Smooth muscle cell (in vitro differentiated cells): ENCODE data around the gene MAP3K7CL. TPM values are rescaled to one million over a fixed set of nuclear protein-coding genes. Genes with fewer than 3 reads are reported as not detected.

ENCODE experiments used
- DNase-seq: peaks from one replicate; lab custom pipeline; 2025; ENCODE audit not compliant: unreplicated experiment; lab: John Stamatoyannopoulos, UW
- H2AFZ ChIP-seq: fragments of 200-600 bp; sonication (generic); 2 replicates; pipeline ENCODE4 v1.6.0; 2016; ENCODE audit warnings: antibody characterized with exemption, low read depth, mild to moderate bottlenecking
- H3F3A ChIP-seq: fragments of 200-600 bp; sonication (generic); 2 replicates; pipeline ENCODE4 v1.6.0; 2017; ENCODE audit warnings: antibody characterized with exemption, low read depth
- H3K27ac ChIP-seq: fragments of 200-600 bp; sonication (generic); 2 replicates; pipeline ENCODE4 v1.5.1; 2016; ENCODE audit warnings: low read depth, mild to moderate bottlenecking
- H3K27me3 ChIP-seq: fragments of 200-600 bp; sonication (generic); 2 replicates; pipeline ENCODE4 v1.6.1; 2016; ENCODE audit warnings: low read depth, mild to moderate bottlenecking
- H3K36me3 ChIP-seq: fragments of 200-600 bp; sonication (generic); 2 replicates; pipeline ENCODE4 v1.5.1; 2016; ENCODE audit warnings: low read depth
- H3K4me1 ChIP-seq: fragments of 200-600 bp; sonication (generic); 2 replicates; pipeline ENCODE4 v1.5.1; 2016; ENCODE audit warnings: low read depth
- H3K4me2 ChIP-seq: fragments of 200-600 bp; sonication (generic); 2 replicates; pipeline ENCODE4 v1.6.0; 2016; ENCODE audit warnings: mild to moderate bottlenecking
- H3K4me3 ChIP-seq: fragments of 200-600 bp; sonication (generic); 2 replicates; pipeline ENCODE4 v1.5.1; 2016; ENCODE audit warnings: mild to moderate bottlenecking
- H3K79me2 ChIP-seq: fragments of 200-600 bp; sonication (generic); 2 replicates; pipeline ENCODE4 v1.6.0; 2016; ENCODE audit warnings: low read depth, mild to moderate bottlenecking
- H3K9ac ChIP-seq: fragments of 200-600 bp; sonication (generic); 2 replicates; pipeline ENCODE4 v1.6.0; 2016; ENCODE audit warnings: low read depth
- H3K9me3 ChIP-seq: fragments of 200-600 bp; sonication (generic); replicated peaks from 2 replicates; pipeline ENCODE4 v1.5.1; 2016; ENCODE audit warnings: low read depth
- H4K20me1 ChIP-seq: fragments of 200-600 bp; sonication (generic); 2 replicates; pipeline ENCODE4 v1.6.0; 2016; ENCODE audit warnings: low read depth
- WGBS: methylation state at CpG from one replicate; pipeline ENCODE4 v1.1.7; 2016; ENCODE audit warnings: low lambda C conversion rate; 5-methylcytosine and 5-hydroxymethylcytosine counted together
- polyA plus RNA-seq: library from polyadenylated mRNA; unstranded; fragments of >200 nt; fragmentation: Nextera tagmentation; extraction: Ambion mirVana; gene quantifications from 2 replicates; pipeline ENCODE4 v1.2.1, GENCODE V29; 2016
- total RNA-seq: library from RNA; depleted of rRNA; stranded (reverse); fragments of >200 nt; gene quantifications from 2 replicates; pipeline ENCODE4 v1.2.3, GENCODE V29; 2014
- TF ChIP-seq, protein P1 (sequence below): fragments of 200-600 bp; sonication (generic); IDR thresholded peaks from 2 replicates; pipeline ENCODE4 v1.5.1; 2017; ENCODE audit warnings: borderline replicate concordance, mild to moderate bottlenecking, antibody characterized with exemption; ENCODE audit not compliant: insufficient read depth, poor library complexity, severe bottlenecking

MAP3K7CL gene
- total and polyA plus RNA-seq, 2 experiments from 2014 or later = 1.3 to 3.7 TPM

- Histone ChIP-seq H3K4me2 (no peak overlapping the region), H3K4me1 (peaks cover 6% of the 10 kb centered on the region), H3K4me3 (no peak overlapping the region), H2AFZ (no peak overlapping the region), H3K27me3 (no peaks in the 10 kb centered on the region), H3K27ac (no peak overlapping the region), H3K9me3 (no peaks in the 10 kb centered on the region), H3K36me3 (no peaks in the 10 kb centered on the region), H4K20me1 (no peaks in the 10 kb centered on the region), H3F3A (no peaks in the 10 kb centered on the region), H3K79me2 (no peaks in the 10 kb centered on the region), H3K9ac (no peak overlapping the region)
- TF ChIP-seq, protein P1, sequence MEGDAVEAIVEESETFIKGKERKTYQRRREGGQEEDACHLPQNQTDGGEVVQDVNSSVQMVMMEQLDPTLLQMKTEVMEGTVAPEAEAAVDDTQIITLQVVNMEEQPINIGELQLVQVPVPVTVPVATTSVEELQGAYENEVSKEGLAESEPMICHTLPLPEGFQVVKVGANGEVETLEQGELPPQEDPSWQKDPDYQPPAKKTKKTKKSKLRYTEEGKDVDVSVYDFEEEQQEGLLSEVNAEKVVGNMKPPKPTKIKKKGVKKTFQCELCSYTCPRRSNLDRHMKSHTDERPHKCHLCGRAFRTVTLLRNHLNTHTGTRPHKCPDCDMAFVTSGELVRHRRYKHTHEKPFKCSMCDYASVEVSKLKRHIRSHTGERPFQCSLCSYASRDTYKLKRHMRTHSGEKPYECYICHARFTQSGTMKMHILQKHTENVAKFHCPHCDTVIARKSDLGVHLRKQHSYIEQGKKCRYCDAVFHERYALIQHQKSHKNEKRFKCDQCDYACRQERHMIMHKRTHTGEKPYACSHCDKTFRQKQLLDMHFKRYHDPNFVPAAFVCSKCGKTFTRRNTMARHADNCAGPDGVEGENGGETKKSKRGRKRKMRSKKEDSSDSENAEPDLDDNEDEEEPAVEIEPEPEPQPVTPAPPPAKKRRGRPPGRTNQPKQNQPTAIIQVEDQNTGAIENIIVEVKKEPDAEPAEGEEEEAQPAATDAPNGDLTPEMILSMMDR = no peak
- WGBS = 48% methylated on average over 5 of the region's 5 CpGs
- no peak for DNase-seq
Measured at GRCh38 chr21:29114765-29115500, 15.5 kb upstream of the MAP3K7CL start.

- Histone ChIP-seq H3K79me2 (no peaks in the 10 kb centered on the region), H3K4me3 (no peak overlapping the region), H3K27ac (no peak overlapping the region), H3K9me3 (no peaks in the 10 kb centered on the region), H3K9ac (no peak overlapping the region), H2AFZ (no peak overlapping the region), H3K27me3 (no peaks in the 10 kb centered on the region), H4K20me1 (no peaks in the 10 kb centered on the region), H3K4me1 (peaks cover 6% of the 10 kb centered on the region), H3K4me2 (no peak overlapping the region), H3K36me3 (no peaks in the 10 kb centered on the region), H3F3A (no peaks in the 10 kb centered on the region)
- TF ChIP-seq, protein P1 = no peak
- DNase-seq = no peak
- 69% methylated on average over 8 of the region's 8 CpGs for WGBS
Measured at GRCh38 chr21:29115899-29116298, 14.5 kb upstream of the MAP3K7CL start.

GRCh38 chr21:29117372-29117955, 13.0 kb upstream of the MAP3K7CL start:
- Histone ChIP-seq H3K36me3 (no peaks in the 10 kb centered on the region), H3K9me3 (no peaks in the 10 kb centered on the region), H3K4me2 (no peak overlapping the region), H3K27me3 (no peaks in the 10 kb centered on the region), H3F3A (no peaks in the 10 kb centered on the region), H2AFZ (no peak overlapping the region), H3K4me3 (no peak overlapping the region), H4K20me1 (no peaks in the 10 kb centered on the region), H3K27ac (no peak overlapping the region), H3K4me1 (peaks cover 6% of the 10 kb centered on the region), H3K79me2 (no peaks in the 10 kb centered on the region), H3K9ac (no peak overlapping the region)
- no peak for DNase-seq
- WGBS = 74% methylated on average over 3 of the region's 3 CpGs
- TF ChIP-seq, protein P1 = no peak

GRCh38 chr21:29121759-29122158, 8.7 kb upstream of the MAP3K7CL start:
- WGBS = 94% methylated on average over 1 of the region's 1 CpG
- Histone ChIP-seq H3K9ac (no peak overlapping the region), H3K79me2 (no peaks in the 10 kb centered on the region), H3K4me1 (no peaks in the 10 kb centered on the region), H3K4me2 (no peak overlapping the region), H3K27ac (no peak overlapping the region), H3K27me3 (no peaks in the 10 kb centered on the region), H3K36me3 (no peaks in the 10 kb centered on the region), H3K9me3 (no peaks in the 10 kb centered on the region), H3K4me3 (no peak overlapping the region), H4K20me1 (no peaks in the 10 kb centered on the region), H2AFZ (no peak overlapping the region), H3F3A (no peaks in the 10 kb centered on the region)
- TF ChIP-seq, protein P1 = no peak
- DNase-seq = no peak
